MM.1S (cell line): Measurements from ENCODE around the gene STMN3.

Experiments
- DNase-seq: peaks from one replicate; pipeline ENCODE4 v3.0.0-alpha.2; 2015
- H2AFZ ChIP-seq: fragments of 300-600 bp; sonication (generic); 2 replicates; pipeline ENCODE4 v1.6.0; 2016; ENCODE audit warnings: antibody characterized with exemption, low read length
- H3F3A ChIP-seq: fragments of 300-600 bp; sonication (generic); 2 replicates; pipeline ENCODE4 v1.6.1; 2016; ENCODE audit warnings: mild to moderate bottlenecking, antibody characterized with exemption, low read length, moderate library complexity, mixed read lengths; ENCODE audit not compliant: insufficient read depth
- H3K27ac ChIP-seq: fragments of 300-600 bp; sonication (generic); 2 replicates; pipeline ENCODE4 v1.5.1; 2016; ENCODE audit warnings: mild to moderate bottlenecking, low read length
- H3K27me3 ChIP-seq: fragments of 300-600 bp; sonication (generic); replicated peaks from 2 replicates; pipeline ENCODE4 v1.6.0; 2016; ENCODE audit warnings: low read length; ENCODE audit not compliant: insufficient read depth
- H3K36me3 ChIP-seq: fragments of 300-600 bp; sonication (generic); replicated peaks from 2 replicates; pipeline ENCODE4 v1.6.1; 2016; ENCODE audit warnings: mild to moderate bottlenecking, low read length, mixed read lengths; ENCODE audit not compliant: insufficient read depth
- H3K4me1 ChIP-seq: fragments of 300-600 bp; sonication (generic); 2 replicates; pipeline ENCODE4 v1.6.1; 2016; ENCODE audit warnings: low read length, mixed read lengths
- H3K4me2 ChIP-seq: fragments of 300-600 bp; sonication (generic); 2 replicates; pipeline ENCODE4 v1.6.0; 2016; ENCODE audit warnings: low read depth, low read length
- H3K4me3 ChIP-seq: fragments of 300-600 bp; sonication (generic); 2 replicates; pipeline ENCODE4 v1.5.1; 2016; ENCODE audit warnings: low read length, mixed read lengths
- H3K79me2 ChIP-seq: fragments of 300-600 bp; sonication (generic); 2 replicates; pipeline ENCODE4 v1.6.1; 2016; ENCODE audit warnings: mixed run types, low read length, mixed read lengths
- H3K9ac ChIP-seq: fragments of 300-600 bp; sonication (generic); 2 replicates; pipeline ENCODE4 v1.6.1; 2016; ENCODE audit warnings: low read length, mixed read lengths
- H3K9me2 ChIP-seq: fragments of 300-600 bp; sonication (generic); replicated peaks from 2 replicates; pipeline ENCODE4 v1.6.1; 2016; ENCODE audit warnings: mild to moderate bottlenecking, low read length, mixed read lengths; ENCODE audit not compliant: insufficient read depth
- H3K9me3 ChIP-seq: fragments of 300-600 bp; sonication (generic); replicated peaks from 2 replicates; pipeline ENCODE4 v1.6.1; 2016; ENCODE audit warnings: mild to moderate bottlenecking, low read length, mixed read lengths; ENCODE audit not compliant: insufficient read depth
- H4K20me1 ChIP-seq: fragments of 300-600 bp; sonication (generic); 2 replicates; pipeline ENCODE4 v1.6.1; 2016; ENCODE audit warnings: mild to moderate bottlenecking, low read length, moderate library complexity, mixed read lengths; ENCODE audit not compliant: insufficient read depth
- EZH2 ChIP-seq: fragments of 300-600 bp; sonication (generic); optimal IDR thresholded peaks from 2 replicates; pipeline ENCODE3; 2017; ENCODE audit warnings: low read depth, mild to moderate bottlenecking, antibody characterized with exemption, low read length, mixed read lengths
- EZH2phosphoT487 ChIP-seq: fragments of 300-600 bp; sonication (generic); IDR thresholded peaks from 2 replicates; pipeline ENCODE4 v1.6.1; 2018; ENCODE audit warnings: antibody characterized with exemption, low read length
- TF ChIP-seq, protein P1 (sequence below): fragments of 300-600 bp; sonication (generic); IDR thresholded peaks from 2 replicates; pipeline ENCODE4 v1.5.1; 2016; ENCODE audit warnings: antibody characterized with exemption, low read length, mixed read lengths

Gene STMN3

DNA sequence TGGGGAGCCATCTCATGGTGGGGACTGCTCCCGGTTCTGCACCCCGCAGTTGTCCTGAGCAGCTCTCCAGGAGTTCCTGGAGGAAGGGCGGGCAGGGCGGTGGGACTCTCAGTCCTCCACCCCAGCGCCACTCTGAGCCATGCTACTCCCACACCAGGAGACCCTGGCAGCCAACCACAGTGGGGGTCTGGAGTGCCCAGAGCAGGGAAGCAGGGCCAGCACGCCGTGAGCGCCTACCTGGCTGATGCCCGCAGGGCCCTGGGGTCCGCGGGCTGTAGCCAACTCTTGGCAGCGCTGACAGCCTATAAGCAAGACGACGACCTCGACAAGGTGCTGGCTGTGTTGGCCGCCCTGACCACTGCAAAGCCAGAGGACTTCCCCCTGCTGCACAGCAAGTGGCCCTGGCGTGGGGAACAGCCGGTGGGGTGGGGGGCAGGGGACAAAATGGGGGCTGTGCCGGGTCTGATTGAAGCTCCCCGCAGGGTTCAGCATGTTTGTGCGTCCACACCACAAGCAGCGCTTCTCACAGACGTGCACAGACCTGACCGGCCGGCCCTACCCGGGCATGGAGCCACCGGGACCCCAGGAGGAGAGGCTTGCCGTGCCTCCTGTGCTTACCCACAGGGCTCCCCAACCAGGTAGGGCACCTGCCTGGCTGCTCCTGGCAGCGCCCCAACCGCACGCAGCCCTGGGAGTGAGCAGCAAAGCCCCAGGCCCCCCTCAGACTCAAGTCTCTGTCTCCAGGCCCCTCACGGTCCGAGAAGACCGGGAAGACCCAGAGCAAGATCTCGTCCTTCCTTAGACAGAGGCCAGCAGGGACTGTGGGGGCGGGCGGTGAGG is 41.6 kb upstream of the STMN3 start:
- Histone ChIP-seq H3K4me2 (no peak overlapping the region), H4K20me1 (no peaks in the 10 kb centered on the region), H3K4me3 (no peak overlapping the region), H3K9me3 (no peaks in the 10 kb centered on the region), H3K9ac (no peak overlapping the region), H3K27me3 (no peaks in the 10 kb centered on the region), H3F3A (no peaks in the 10 kb centered on the region; the same call in 1 of the 2 replicates), H3K79me2 (no peaks in the 10 kb centered on the region), H2AFZ (no peak overlapping the region), H3K9me2 (no peaks in the 10 kb centered on the region), H3K36me3 (no peaks in the 10 kb centered on the region), H3K27ac (no peak overlapping the region), H3K4me1 (no peaks in the 10 kb centered on the region)
- TF ChIP-seq EZH2phosphoT487 (no peak), EZH2 (no peak)
- TF ChIP-seq, protein P1, sequence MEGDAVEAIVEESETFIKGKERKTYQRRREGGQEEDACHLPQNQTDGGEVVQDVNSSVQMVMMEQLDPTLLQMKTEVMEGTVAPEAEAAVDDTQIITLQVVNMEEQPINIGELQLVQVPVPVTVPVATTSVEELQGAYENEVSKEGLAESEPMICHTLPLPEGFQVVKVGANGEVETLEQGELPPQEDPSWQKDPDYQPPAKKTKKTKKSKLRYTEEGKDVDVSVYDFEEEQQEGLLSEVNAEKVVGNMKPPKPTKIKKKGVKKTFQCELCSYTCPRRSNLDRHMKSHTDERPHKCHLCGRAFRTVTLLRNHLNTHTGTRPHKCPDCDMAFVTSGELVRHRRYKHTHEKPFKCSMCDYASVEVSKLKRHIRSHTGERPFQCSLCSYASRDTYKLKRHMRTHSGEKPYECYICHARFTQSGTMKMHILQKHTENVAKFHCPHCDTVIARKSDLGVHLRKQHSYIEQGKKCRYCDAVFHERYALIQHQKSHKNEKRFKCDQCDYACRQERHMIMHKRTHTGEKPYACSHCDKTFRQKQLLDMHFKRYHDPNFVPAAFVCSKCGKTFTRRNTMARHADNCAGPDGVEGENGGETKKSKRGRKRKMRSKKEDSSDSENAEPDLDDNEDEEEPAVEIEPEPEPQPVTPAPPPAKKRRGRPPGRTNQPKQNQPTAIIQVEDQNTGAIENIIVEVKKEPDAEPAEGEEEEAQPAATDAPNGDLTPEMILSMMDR, result no peak
- DNase-seq, result no peak

DNA sequence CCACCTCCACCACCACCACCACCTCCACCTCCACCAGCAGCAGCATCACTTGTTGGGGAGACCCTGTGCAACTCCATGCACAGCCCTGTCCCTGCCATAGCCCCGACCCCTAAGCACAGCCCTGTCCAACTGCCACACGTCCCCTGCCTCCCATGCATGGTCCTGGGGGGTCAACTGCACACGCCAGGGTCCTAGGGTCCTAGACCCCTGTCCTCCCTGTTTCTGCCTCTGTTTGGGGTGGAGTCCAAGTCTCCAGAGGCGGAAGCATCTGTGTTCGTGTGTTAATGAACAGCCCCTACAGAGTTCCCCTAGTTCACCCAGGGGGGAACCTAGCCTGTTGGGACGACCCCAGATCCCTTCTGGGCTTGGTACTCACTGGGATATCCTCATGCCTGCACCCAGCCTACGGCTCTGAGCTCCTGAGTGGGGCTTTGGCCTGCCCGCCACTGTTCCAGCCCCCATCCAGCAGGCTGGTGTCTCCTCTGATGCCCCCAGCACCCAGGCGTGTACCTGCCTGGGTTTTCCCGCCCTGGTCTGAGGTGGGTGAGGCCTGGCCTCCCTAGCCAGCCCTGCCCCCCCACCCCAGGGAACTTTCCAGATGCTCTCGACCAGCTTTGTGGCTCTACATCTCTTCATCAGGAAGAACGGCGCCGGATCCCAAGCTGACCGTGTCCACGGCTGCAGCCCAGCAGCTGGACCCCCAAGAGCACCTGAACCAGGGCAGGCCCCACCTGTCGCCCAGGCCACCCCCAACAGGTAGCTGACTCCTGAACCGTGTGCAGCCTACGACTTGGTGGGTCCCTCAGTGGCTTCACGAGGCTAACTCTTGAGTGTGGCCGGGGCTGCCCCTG is 40.7 kb upstream of the STMN3 start:
- no peak for DNase-seq
- no peak overlapping the region for H2AFZ ChIP-seq
- H3K9ac ChIP-seq, result no peak overlapping the region
- H3K9me2 ChIP-seq, result no peaks in the 10 kb centered on the region
- TF ChIP-seq, protein P1, result no peak
- TF ChIP-seq EZH2phosphoT487 (no peak), EZH2 (no peak)
- no peaks in the 10 kb centered on the region for H3K79me2 ChIP-seq
- H3K27ac ChIP-seq, result no peak overlapping the region
- no peaks in the 10 kb centered on the region for H4K20me1 ChIP-seq
- H3K9me3 ChIP-seq, result no peaks in the 10 kb centered on the region
- no peaks in the 10 kb centered on the region for H3K4me1 ChIP-seq
- H3K4me2 ChIP-seq, result no peak overlapping the region
- H3K27me3 ChIP-seq, result no peaks in the 10 kb centered on the region
- H3K36me3 ChIP-seq, result no peaks in the 10 kb centered on the region
- H3F3A ChIP-seq, result no peaks in the 10 kb centered on the region
- H3K4me3 ChIP-seq, result no peak overlapping the region

DNA sequence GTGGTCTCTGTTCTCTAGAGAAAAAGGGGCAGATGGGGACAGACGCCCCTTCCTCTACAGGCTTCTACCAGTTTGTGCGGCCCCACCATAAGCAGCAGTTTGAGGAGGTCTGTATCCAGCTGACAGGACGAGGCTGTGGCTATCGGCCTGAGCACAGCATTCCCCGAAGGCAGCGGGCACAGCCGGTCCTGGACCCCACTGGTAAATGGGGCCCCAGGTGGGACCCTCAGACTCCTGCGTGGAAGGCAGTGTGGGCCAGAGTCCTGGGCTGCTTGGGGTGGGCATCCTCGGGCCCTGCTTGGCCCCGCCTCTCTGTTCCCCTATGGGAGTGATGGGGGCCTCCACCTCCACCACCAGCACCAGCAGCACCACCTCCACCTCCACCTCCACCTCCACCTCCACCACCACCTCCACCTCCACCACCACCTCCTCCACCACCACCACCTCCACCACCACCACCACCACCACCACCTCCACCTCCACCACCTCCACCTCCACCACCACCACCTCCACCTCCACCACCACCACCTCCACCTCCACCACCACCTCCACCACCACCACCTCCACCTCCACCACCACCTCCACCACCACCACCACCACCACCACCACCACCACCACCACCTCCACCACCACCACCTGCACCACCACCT is 40.0 kb upstream of the STMN3 start:
- Histone ChIP-seq H4K20me1 (no peaks in the 10 kb centered on the region), H3K9me3 (no peaks in the 10 kb centered on the region), H3K9me2 (no peaks in the 10 kb centered on the region), H3K36me3 (no peaks in the 10 kb centered on the region), H3K79me2 (no peaks in the 10 kb centered on the region), H3K4me2 (no peak overlapping the region), H3K27me3 (no peaks in the 10 kb centered on the region), H2AFZ (no peak overlapping the region), H3K4me1 (no peaks in the 10 kb centered on the region), H3F3A (no peaks in the 10 kb centered on the region), H3K4me3 (no peak overlapping the region), H3K27ac (no peak overlapping the region), H3K9ac (no peak overlapping the region)
- no peak for DNase-seq
- no peak for TF ChIP-seq EZH2
- TF ChIP-seq, protein P1, result no peak
- no peak for TF ChIP-seq EZH2phosphoT487
